Keratinocyte (primary cell): ENCODE measurements around the gene FAM161A.

Experiments
- CTCF ChIP-seq, 3 experiments: IDR thresholded peaks in 1 of 3; conservative IDR thresholded peaks in 1 of 3; optimal IDR thresholded peaks in 1 of 3; 2 replicates in 2 of 3; 3 replicates in 1 of 3; pipeline versions ENCODE3 to v1.5.1; 2011; ENCODE audit warnings: low read length in 3 of 3, mild to moderate bottlenecking in 3 of 3, moderate library complexity in 2 of 3, control low read depth in 1 of 3, inconsistent platforms in 1 of 3; ENCODE audit not compliant: insufficient read depth in 2 of 3; ENCODE audit errors: extremely low read depth in 1 of 3
- EZH2 ChIP-seq: IDR thresholded peaks from one replicate; pipeline ENCODE4 v1.6.1; 2012; ENCODE audit warnings: inconsistent platforms, mild to moderate bottlenecking, low read length, moderate library complexity

- TF ChIP-seq CTCF (optimal IDR thresholded peaks at IDR 0.05 in 1 of 3, IDR thresholded peaks at IDR 0.05 in 1 of 3, conservative IDR thresholded peaks at IDR 0.05 in 1 of 3; ENCODE audit: extremely low read depth in 1 of 3, insufficient read depth in 2 of 3, low read length in 3 of 3) (no peak), EZH2 (no peak)
Observed at GRCh38 chr2:61802548-61802947, 51.3 kb downstream of the FAM161A start.
